ENCODE results near the gene PRPF19. TPM values are rescaled to one million over a fixed set of nuclear protein-coding genes. Genes with fewer than 3 reads are reported as not detected.

Gene PRPF19
- total and polyA plus RNA-seq, 9 of the 15 experiments (the other 6 are each of a cell fraction or from before 2014, with no cell fraction given) = 9.4 to 212 (median 73.2) TPM

DNA sequence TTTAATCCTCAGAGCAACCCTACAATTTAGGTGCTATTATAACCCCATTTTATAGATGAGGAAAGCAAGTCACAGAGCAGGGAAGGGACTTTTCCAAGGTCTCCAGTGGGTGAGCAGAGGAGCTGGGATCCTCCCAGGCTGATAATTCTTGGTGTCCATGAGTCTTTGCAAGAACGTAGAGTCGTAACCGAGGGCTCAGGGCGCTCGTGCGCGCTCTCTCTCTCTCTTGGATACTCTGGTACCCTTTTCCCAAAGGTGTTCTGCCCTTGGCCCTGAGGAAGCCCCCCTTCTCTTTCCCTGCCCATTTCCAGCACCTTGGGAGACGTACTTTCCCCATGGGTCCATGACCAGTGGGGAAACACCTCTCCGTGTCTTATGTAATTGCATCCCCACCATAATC, 44.2 kb downstream of the PRPF19 start (continued):
- no peak for TF ChIP-seq BRD4 (IDR thresholded peaks at IDR 0.05)
- TF ChIP-seq, protein P1, sequence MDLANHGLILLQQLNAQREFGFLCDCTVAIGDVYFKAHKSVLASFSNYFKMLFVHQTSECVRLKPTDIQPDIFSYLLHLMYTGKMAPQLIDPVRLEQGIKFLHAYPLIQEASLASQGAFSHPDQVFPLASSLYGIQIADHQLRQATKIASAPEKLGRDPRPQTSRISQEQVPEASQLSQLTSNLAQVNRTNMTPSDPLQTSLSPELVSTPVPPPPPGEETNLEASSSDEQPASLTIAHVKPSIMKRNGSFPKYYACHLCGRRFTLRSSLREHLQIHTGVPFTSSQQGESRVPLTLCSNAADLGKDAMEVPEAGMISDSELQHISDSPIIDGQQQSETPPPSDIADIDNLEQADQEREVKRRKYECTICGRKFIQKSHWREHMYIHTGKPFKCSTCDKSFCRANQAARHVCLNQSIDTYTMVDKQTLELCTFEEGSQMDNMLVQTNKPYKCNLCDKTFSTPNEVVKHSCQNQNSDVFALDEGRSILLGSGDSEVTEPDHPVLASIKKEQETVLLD (IDR thresholded peaks at IDR 0.05) = no peak
- no peak for TF ChIP-seq CBFA2T2 (conservative IDR thresholded peaks at IDR 0.05)
- no peak for TF ChIP-seq BMI1 (IDR thresholded peaks at IDR 0.05; ENCODE audit: low read length)

DNA sequence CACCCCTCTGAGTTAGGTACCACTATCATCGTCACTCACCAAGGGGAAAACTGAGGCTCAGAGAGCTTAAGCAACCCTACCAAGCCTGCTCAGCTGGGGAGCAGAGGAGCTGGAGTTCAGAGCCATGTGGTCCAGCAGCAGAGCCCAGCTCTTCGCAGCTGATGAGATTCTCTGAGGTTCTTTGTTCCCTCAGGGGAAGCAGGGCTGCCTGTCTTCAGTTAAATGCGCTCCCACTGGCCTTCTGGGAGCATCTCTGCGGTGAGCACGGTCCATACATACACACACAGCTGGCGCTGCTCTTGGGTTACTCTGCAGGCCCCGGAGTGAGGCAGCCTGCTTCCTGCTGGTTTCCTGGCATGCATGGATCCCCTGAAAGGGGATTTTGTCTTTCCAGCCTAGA, 45.4 kb downstream of the PRPF19 start:
- H3K4me3 ChIP-seq = no peak overlapping the region
- no peaks in the 10 kb centered on the region for H4K20me1 ChIP-seq (replicated peaks; ENCODE audit: control insufficient read depth, insufficient read depth, low read length)
- H3K36me3 ChIP-seq (ENCODE audit: control insufficient read depth, insufficient read depth, low read length) = no peaks in the 10 kb centered on the region
- CTCF ChIA-PET (ENCODE audit: low intra/inter-chr PET ratio) = no interaction called here
- 93% methylated on average over 7 of the region's 7 CpGs for whole genome bisulfite sequencing (ENCODE audit: insufficient coverage, low coverage, missing lambda C conversion rate)
- ATAC-seq = no peak
- intact Hi-C loops (cut with micrococcal nuclease) = no loop called here
- no peak overlapping the region for H3K9ac ChIP-seq (ENCODE audit: insufficient read depth in 1 of 2, low read depth in 2 of 2, low read length in 2 of 2)
- H3K27me3 ChIP-seq (ENCODE audit: control insufficient read depth in 2 of 2, insufficient read depth in 2 of 2, low read length in 2 of 2) = no peaks in the 10 kb centered on the region
- H3K9me3 ChIP-seq (replicated peaks; ENCODE audit: control insufficient read depth, insufficient read depth, low read depth, low read length) = no peaks in the 10 kb centered on the region
- H3K79me2 ChIP-seq (ENCODE audit: control insufficient read depth, insufficient read depth, low read length) = no peaks in the 10 kb centered on the region
- POLR2A ChIA-PET = no interaction called here
- TF ChIP-seq ZNF408 (CRISPR knock-in tag; IDR thresholded peaks at IDR 0.05; ENCODE audit: low read depth) = no peak
- TF ChIP-seq ZNF778 (CRISPR knock-in tag; IDR thresholded peaks at IDR 0.05) = no peak
- TF ChIP-seq BMI1 (IDR thresholded peaks at IDR 0.05; ENCODE audit: low read length) = no peak
- no peak for TF ChIP-seq ZNF3 (CRISPR knock-in tag; IDR thresholded peaks at IDR 0.05)
- no peak for TF ChIP-seq EP400 (IDR thresholded peaks at IDR 0.05)
- TF ChIP-seq CBX2 (IDR thresholded peaks at IDR 0.05; ENCODE audit: insufficient read depth, low read length, poor library complexity, severe bottlenecking) = no peak
- no peak for TF ChIP-seq FUS (optimal IDR thresholded peaks at IDR 0.05; ENCODE audit: low read depth, low read length)
- in situ Hi-C loops (cut with MboI) = no loop called here
- no peak for DNase-seq (ENCODE audit: extremely low read depth in 1 of 4, low spot score in 3 of 4)
- H3K27ac ChIP-seq (ENCODE audit: extremely low read depth, low read depth, low read length) = no peak overlapping the region
- no peak overlapping the region for H3K4me2 ChIP-seq (ENCODE audit: insufficient read depth, low read length)
- no TSS peak for BruUV-seq (replicated peaks)
- no peaks in the 10 kb centered on the region for H3K9me1 ChIP-seq (ENCODE audit: control insufficient read depth, insufficient read depth, low read length)
- no peak for FAIRE-seq
- no peak overlapping the region; the same call in 1 of the 2 replicates for H2AFZ ChIP-seq (ENCODE audit: low read depth, low read length)
- peaks cover 30 to 41% of the 10 kb centered on the region in 2 experiments for H3K4me1 ChIP-seq (replicated peaks in 1 of 2; ENCODE audit: control insufficient read depth in 2 of 2, insufficient read depth in 2 of 2, low read length in 2 of 2)
